BE2C (cell line): ENCODE measurements around the gene AFF4.

ENCODE experiments used
- DNase-seq: peaks from one replicate; pipeline ENCODE4 v3.0.0-alpha.2; 2020
- H3K27me3 ChIP-seq: fragments of 250-450 bp; sonication (Bioruptor Pico); 2 replicates; pipeline ENCODE4 v1.5.1; 2020; ENCODE audit warnings: mild to moderate bottlenecking
- H3K36me3 ChIP-seq: fragments of 250-450 bp; sonication (Bioruptor Pico); 2 replicates; pipeline ENCODE4 v1.5.1; 2020; ENCODE audit warnings: mild to moderate bottlenecking
- H3K4me1 ChIP-seq: fragments of 250-450 bp; sonication (Bioruptor Pico); 2 replicates; pipeline ENCODE4 v1.5.1; 2020
- H3K4me3 ChIP-seq: 2 replicates; pipeline ENCODE4 v1.5.1; 2011; ENCODE audit warnings: low read depth, low read length
- H3K9me3 ChIP-seq: fragments of 250-450 bp; sonication (Bioruptor Pico); 2 replicates; pipeline ENCODE4 v1.5.1; 2020
- CTCF ChIP-seq: IDR thresholded peaks from 2 replicates; pipeline ENCODE4 v1.5.1; 2012; ENCODE audit warnings: mild to moderate bottlenecking, low read depth, low read length

The AFF4 gene

GRCh38 chr5:132943362-132944022 lies 19.9 kb downstream of the AFF4 start:
- DNase-seq, result no peak
- Histone ChIP-seq H3K27me3 (no peaks in the 10 kb centered on the region), H3K4me3 (no peak overlapping the region), H3K9me3 (no peaks in the 10 kb centered on the region), H3K4me1 (no peaks in the 10 kb centered on the region), H3K36me3 (no peaks in the 10 kb centered on the region)
- no peak for TF ChIP-seq CTCF

GRCh38 chr5:132941331-132941730 lies 22.1 kb downstream of the AFF4 start:
- TF ChIP-seq CTCF, result no peak
- no peaks in the 10 kb centered on the region for H3K4me1 ChIP-seq
- no peak for DNase-seq

GRCh38 chr5:132928062-132928407 lies 35.4 kb downstream of the AFF4 start:
- no peaks in the 10 kb centered on the region for H3K9me3 ChIP-seq
- H3K27me3 ChIP-seq, result no peaks in the 10 kb centered on the region
- H3K36me3 ChIP-seq, result peaks cover 54% of the 10 kb centered on the region
- DNase-seq, result no peak
- H3K4me1 ChIP-seq, result no peaks in the 10 kb centered on the region
- TF ChIP-seq CTCF, result no peak
- H3K4me3 ChIP-seq, result no peak overlapping the region

More at GRCh38 chr5:132941331-132941730, 22.1 kb downstream of the AFF4 start:
- Histone ChIP-seq H3K4me3 (no peak overlapping the region), H3K36me3 (no peaks in the 10 kb centered on the region; the same call in none of the 2 replicates), H3K27me3 (no peaks in the 10 kb centered on the region), H3K9me3 (no peaks in the 10 kb centered on the region)

GRCh38 chr5:132927355-132928061 lies 35.9 kb downstream of the AFF4 start:
- H3K4me3 ChIP-seq, result no peak overlapping the region
- H3K9me3 ChIP-seq, result no peaks in the 10 kb centered on the region
- H3K4me1 ChIP-seq, result no peaks in the 10 kb centered on the region
- peaks cover 56% of the 10 kb centered on the region for H3K36me3 ChIP-seq
- no peaks in the 10 kb centered on the region for H3K27me3 ChIP-seq
- DNase-seq, result no peak
- no peak for TF ChIP-seq CTCF

GRCh38 chr5:132926437-132926836 lies 37.0 kb downstream of the AFF4 start:
- TF ChIP-seq CTCF, result no peak
- Histone ChIP-seq H3K27me3 (no peaks in the 10 kb centered on the region), H3K9me3 (no peaks in the 10 kb centered on the region), H3K36me3 (peaks cover 63% of the 10 kb centered on the region), H3K4me3 (no peak overlapping the region), H3K4me1 (no peaks in the 10 kb centered on the region)
- DNase-seq, result no peak

GRCh38 chr5:132916086-132916485 lies 47.3 kb downstream of the AFF4 start:
- Histone ChIP-seq H3K4me3 (no peak overlapping the region), H3K4me1 (no peaks in the 10 kb centered on the region), H3K9me3 (no peaks in the 10 kb centered on the region), H3K36me3 (peaks cover 13% of the 10 kb centered on the region), H3K27me3 (no peaks in the 10 kb centered on the region)
- DNase-seq, result no peak
- TF ChIP-seq CTCF, result no peak
